K562 (cell line): ENCODE data around the gene MLANA.

Experiments used
- CCAR2 ChIP-seq: fragments of 200-400 bp; formaldehyde crosslinking; IDR thresholded peaks from 2 replicates; pipeline ENCODE4 v1.6.1; 2017; ENCODE audit warnings: mild to moderate bottlenecking, low read depth, low read length
- CHD1 ChIP-seq: fragments of 200-600 bp; sonication (generic); IDR thresholded peaks from one replicate; pipeline ENCODE4 v1.6.1; 2012; ENCODE audit warnings: mild to moderate bottlenecking, moderate library complexity, low read length, inconsistent platforms
- DMBX1 ChIP-seq: fragments of 250-450 bp; sonication (Bioruptor Pico); IDR thresholded peaks from 2 replicates; pipeline ENCODE4 v1.8.0; 2022; ENCODE audit warnings: inconsistent platforms, mild to moderate bottlenecking, moderate library complexity, borderline replicate concordance
- EHMT2 ChIP-seq: fragments of 450-650 bp; IDR thresholded peaks from 2 replicates; pipeline ENCODE4 v1.6.1; 2018; ENCODE audit warnings: antibody characterized with exemption
- EZH2 ChIP-seq: IDR thresholded peaks from 2 replicates; pipeline ENCODE4 v1.6.1; 2012; ENCODE audit warnings: low read depth, mild to moderate bottlenecking, inconsistent platforms, low read length, borderline replicate concordance
- KDM2B ChIP-seq: fragments of 250-450 bp; sonication (Bioruptor Pico); IDR thresholded peaks from 2 replicates; pipeline ENCODE4 v1.8.0; 2021; ENCODE audit warnings: mild to moderate bottlenecking, moderate library complexity
- RFX5 ChIP-seq: IDR thresholded peaks from 2 replicates; pipeline ENCODE4 v1.6.1; 2011; ENCODE audit warnings: low read depth, mild to moderate bottlenecking, improper control_type of control experiment, low read length
- ZNF324 ChIP-seq: fragments of 250-450 bp; sonication (Bioruptor Pico); IDR thresholded peaks from 2 replicates; pipeline ENCODE4 v1.4.0; 2020; ENCODE audit warnings: mild to moderate bottlenecking
- ZNF586 ChIP-seq: fragments of 450-650 bp; formaldehyde crosslinking; conservative IDR thresholded peaks from 2 replicates; pipeline ENCODE4 v1.4.0; 2020; ENCODE audit warnings: mild to moderate bottlenecking, moderate library complexity

DNA sequence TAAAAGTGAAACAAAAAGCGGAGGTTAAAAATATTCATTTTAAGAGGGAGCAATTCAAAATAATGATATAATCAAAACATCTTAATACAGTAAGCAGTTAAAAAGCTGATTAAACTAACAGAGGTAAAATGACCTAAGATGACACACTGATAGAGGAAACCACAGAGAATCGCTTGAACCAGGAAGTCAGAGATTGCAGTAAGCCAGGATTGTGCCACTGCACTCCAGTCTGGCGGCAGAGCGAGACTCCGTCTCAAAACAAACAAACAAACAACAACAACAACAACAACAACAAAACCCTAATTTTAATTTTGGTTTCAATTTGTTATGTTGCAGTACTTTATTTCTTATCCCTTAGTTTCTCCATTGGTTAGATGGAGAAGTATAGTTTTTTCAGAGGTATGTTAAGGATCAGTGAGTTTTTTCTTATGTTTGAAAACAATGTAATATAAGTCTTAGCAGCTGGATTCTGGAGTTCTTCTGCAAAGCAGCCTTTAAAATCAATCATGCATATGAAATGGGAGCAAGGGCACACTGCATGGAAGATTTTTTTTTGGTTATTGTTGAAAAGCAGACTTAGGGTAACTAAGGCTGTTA, 58.5 kb downstream of the MLANA start:
- no peak for TF ChIP-seq KDM2B (CRISPR knock-in tag)
- TF ChIP-seq EZH2 = no peak
- no peak for TF ChIP-seq EHMT2
- TF ChIP-seq ZNF586 (CRISPR knock-in tag) = no peak
- TF ChIP-seq RFX5 = no peak
- no peak for TF ChIP-seq CCAR2
- TF ChIP-seq CHD1 = no peak
- TF ChIP-seq ZNF324 = no peak
- no peak for TF ChIP-seq DMBX1 (CRISPR knock-in tag)
